ENCODE results near the gene PDE4B.

DNA sequence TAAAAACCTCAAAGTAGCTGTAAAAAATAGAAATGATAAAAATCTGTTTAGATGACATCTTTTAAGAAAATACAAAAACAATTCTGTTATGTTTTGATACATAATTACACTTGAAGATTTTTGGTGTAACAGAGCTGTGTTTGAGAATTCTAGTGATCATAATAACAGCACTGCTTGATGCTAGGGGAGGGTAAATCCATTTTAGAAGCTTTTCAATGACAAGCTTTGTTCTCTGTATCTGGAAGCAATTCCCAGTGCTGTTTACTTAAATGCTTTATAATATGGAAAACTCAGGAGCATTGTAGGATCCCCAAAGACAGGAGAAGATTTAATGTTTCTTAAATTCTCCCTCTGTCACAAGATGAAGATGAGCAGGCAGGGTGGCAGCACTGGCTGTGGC lies 359.3 kb downstream of the PDE4B start:
- TF ChIP-seq, protein P1, sequence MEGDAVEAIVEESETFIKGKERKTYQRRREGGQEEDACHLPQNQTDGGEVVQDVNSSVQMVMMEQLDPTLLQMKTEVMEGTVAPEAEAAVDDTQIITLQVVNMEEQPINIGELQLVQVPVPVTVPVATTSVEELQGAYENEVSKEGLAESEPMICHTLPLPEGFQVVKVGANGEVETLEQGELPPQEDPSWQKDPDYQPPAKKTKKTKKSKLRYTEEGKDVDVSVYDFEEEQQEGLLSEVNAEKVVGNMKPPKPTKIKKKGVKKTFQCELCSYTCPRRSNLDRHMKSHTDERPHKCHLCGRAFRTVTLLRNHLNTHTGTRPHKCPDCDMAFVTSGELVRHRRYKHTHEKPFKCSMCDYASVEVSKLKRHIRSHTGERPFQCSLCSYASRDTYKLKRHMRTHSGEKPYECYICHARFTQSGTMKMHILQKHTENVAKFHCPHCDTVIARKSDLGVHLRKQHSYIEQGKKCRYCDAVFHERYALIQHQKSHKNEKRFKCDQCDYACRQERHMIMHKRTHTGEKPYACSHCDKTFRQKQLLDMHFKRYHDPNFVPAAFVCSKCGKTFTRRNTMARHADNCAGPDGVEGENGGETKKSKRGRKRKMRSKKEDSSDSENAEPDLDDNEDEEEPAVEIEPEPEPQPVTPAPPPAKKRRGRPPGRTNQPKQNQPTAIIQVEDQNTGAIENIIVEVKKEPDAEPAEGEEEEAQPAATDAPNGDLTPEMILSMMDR (IDR thresholded peaks at IDR 0.05) = no peak
- TF ChIP-seq POLR2A (IDR thresholded peaks at IDR 0.05) = no peak
